ENCODE measurements around the gene RPH3AL.

RPH3AL gene

DNA sequence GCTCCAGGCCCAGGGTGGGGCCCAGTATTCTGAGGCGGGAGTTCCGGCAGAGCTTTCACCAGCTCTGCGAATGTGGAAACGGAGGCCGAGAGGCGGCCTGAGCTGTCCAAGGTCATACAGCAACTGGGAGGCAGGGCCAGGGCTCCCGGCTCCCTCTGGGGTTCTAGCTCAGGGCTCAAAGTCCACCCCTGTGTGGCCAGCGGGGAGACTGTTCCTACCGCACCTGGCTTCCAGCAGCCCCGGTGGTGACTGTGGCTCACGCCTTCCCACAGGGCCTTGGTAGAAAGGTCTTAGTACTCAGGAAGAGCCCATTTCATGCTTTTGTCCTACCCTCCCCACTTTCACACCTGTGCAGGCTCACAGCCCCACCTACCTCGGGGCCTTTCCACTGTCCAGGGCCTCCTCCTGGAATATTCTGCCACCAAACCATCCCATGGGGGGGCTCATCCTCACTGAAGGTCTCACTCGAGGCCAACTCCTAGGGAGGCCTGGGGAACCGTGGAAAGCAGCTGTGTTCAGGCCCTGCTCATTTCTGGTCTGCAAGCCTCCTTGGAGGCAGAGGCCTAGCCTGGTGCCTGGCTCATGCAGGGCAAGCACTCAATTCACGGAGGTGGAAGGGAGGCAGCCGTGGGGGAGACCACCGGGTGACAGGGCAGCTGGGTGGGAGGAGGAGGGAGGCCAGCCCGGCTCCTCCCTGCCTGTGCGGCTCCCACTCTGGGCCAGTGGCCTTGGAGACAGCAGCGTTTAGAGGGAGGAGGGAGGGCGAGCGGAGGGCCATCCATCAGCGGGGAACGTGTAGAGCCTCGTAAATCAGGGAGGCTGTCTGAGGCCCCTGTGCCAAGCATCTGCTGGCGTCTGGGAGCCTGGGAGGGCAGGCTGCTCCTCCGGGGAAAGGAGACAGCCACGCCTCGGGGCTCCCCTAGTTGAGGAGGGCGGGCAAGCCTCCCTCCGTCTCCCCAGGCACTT is 158.5 kb downstream of the RPH3AL start:
- no peak for DNase-seq

DNA sequence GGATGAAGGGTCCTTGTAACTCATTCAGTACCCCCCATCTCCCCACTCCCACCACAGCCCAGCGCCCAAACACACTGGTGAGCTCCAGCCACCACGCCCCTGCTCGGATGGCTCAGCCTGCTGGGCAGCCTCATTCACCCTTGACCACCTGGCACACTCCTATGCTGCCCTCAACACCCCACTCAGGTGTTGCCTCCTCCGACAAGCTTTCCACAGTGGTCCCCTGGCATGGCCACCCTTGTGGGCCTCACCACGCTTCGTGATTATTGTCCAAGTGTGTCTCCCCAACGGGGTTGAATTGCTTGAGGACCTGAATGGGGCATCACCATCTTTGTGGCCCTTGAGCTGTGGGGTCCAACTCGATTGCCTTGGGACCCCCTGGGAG is 159.2 kb downstream of the RPH3AL start:
- no peak for DNase-seq

DNA sequence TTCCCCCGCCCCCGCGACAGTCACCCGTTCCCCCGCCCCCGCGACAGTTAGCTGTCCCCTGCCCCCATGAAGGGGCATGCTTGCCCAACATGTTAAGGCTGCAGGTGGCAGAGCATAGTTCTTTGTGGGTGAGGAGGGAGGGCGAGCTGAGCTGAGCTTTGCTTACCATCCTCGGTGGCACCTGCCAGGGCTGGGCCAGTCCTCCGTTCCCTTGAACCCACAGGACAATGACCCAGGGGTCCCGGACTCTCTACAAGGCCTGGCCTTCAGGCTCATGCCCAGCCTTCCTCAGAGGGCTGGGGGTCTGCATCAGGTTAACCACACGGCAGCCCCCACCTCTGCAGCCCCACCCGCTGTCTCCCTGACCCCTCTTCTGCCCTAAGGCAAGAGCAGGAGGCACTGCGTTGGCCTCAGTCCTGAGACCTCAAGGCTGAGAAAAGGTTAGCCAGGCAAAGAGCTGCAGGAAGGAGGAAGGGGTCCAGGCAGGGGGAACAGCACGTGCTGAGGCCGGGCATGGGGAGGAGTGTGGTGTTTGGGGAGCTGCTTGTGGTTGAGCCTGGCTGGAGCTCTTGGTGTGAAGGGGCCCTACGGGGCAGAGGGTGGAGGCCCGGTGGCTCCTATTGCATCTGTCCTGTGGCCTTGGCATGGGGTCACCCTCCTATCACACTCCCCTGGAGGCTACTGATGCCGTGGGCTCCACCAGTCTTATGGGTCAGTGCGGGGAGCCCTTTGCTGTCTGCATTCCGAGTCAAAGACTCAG is 159.8 kb downstream of the RPH3AL start:
- DNase-seq: no peak

DNA sequence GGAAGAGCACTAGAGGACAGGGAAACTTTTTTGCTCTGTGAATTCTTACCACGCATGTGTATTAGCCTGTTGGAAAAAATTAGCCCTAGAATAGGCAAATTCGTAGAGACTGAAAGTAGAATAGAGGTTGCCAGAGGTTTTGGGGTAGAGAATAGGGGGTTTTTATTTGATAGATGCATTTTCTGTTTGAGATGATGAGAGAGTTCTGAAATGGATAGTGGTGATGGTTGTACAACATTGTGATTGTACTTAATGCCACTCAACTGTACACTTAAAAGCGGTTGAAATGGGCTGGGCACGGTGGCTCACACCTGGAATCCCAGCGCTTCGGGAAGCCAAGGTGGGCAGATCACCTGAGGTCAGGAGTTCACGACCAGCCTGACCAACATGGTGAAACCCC is 163.2 kb downstream of the RPH3AL start:
- no peak for DNase-seq

DNA sequence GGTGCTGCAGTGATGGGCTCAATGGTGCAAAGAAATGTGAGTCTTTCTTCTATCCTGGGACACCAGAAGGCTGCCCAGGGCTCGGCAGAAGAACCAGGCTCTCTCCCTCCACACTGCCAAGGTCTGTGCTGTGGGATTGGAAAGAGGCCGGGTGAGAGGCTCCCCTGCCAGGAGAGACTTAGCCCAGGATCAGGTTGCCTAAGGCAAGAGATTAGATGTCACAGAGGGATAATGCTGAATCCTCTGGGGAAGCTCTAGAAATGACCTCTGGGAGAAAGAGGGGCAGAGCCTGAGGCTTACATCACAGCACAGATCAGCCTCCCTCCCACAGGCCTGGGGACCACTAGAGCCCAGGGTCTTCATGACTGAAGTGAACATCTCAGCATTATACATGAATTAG is 165.5 kb downstream of the RPH3AL start:
- no peak for DNase-seq

DNA sequence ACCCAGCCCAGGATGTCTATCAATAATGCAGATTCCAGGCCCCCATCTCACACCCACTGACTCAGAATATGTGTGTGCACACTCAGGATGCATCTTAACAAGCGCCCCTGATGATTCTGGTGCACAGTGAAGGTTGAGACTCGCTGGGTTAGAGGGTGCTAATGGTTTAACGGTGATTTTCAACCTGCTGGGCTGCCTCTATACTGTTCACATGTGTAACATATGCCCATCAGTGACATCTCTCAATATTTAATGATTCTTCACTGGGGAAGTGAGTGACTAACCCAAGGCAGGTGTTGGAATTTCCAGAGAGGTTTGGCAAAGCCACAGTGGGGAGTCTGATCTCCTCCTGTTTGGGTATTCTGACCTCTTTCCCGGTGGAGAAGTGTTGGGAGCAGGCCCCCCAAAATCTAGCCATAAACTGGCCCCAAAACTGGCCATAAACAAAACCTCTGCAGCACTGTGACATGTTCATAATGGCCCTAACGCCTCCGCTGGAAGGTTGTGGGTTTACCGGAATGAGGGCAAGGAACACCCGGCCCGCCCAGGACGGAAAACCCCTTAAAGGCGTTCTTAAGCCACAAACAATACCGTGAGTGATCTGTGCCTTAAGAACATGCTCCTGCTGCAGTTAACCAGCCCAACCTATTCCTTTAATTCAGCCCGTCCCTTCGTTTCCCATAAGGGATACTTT is 167.0 kb downstream of the RPH3AL start:
- DNase-seq: no peak

DNA sequence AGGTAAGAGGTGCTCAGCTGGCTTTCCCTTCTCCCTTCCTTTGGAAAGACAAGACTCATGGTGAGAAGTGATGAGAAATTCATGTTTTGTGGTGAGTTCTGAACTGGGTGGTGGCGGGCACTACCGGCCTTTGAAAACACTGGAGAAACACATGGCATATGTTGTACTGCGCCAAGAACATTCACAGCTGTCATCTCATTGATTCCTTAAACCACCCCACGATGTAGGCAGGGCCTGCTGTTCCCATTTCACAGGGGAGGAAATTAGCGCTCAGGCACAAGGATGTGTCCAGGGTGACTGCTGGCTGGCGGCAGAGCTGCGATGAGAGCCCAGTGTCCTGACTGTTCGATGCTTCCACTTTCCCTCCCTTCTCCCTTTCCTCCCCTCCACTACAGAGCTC is 169.6 kb downstream of the RPH3AL start:
- no peak for DNase-seq

DNA sequence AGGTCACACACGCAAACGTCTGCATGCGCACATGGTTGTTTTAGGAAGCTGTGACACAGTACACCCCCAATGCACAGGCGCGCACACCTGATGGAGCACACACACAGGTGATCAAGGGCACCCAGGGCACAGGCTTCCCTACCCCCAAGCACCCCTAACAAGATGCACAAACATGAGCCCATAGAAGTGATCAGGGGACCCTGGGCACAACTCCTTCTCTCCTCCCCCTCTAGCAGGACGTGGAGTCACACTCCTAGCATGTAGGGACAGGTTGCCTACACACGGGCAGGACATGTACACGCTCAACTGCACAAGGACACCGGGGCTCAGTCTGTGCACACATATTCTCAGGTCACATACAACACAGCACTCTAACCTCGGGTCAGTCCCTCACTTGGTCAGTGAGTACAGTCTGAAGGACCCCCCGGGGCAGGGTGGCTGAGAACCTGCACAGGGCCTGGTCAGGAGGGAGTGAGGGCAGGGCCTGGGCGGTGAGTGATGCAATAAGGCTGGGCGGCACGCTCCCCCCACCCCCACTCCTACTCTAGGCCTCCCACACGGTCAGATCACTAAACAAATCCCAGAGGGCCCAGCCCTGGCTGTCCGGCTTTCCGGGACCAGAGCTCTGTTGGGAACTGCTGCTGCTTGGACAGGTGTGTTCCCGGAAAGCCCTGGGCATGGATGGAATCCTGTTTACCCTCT is 170.4 kb downstream of the RPH3AL start:
- DNase-seq: no peak

DNA sequence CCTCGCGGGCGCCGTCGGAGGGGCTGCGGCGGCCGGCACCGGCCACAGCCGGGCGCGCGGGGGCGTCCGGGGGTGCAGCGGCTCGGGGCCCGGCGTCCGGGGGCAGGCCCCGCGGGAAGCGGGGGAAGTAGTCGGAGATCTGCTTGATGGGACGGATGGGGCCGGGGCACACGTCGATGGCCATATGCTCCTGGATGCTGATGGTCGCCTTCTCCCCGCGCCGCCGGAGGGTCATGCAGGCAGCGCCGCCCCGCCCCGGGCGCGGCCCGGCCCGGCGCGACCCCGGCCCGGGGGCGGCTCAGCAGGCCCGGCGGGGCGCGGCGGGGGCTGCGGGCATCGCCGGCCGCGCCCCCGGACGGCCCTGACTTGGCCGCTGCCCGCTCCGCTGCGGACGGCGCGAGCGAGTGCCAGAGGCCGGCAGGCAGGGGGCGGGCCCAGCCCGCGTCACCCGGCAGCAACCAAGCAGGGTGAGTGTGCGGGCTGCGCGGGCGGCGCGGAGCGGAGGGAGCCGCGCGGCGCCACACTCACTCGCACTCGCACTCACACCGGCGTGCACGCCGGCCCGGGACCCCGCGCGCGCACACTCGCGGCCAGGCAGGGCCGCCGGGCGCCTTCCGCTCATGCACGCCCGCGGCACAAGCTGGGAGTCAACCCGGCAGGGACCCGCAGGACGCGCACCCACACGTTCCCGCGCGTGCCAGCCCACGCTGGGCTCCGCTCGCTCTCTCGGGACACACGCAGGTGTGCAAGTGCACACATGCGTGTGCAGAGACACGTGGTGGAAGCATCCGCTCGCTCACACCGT is 171.2 kb downstream of the RPH3AL start, which contains the start of gene DOC2B:
TSS of gene DOC2B (minus strand) at position 406 of the 805 bp plus-strand sequence. CDS start at position 235, 171 bp downstream.
- DNase-seq: no peak

DNA sequence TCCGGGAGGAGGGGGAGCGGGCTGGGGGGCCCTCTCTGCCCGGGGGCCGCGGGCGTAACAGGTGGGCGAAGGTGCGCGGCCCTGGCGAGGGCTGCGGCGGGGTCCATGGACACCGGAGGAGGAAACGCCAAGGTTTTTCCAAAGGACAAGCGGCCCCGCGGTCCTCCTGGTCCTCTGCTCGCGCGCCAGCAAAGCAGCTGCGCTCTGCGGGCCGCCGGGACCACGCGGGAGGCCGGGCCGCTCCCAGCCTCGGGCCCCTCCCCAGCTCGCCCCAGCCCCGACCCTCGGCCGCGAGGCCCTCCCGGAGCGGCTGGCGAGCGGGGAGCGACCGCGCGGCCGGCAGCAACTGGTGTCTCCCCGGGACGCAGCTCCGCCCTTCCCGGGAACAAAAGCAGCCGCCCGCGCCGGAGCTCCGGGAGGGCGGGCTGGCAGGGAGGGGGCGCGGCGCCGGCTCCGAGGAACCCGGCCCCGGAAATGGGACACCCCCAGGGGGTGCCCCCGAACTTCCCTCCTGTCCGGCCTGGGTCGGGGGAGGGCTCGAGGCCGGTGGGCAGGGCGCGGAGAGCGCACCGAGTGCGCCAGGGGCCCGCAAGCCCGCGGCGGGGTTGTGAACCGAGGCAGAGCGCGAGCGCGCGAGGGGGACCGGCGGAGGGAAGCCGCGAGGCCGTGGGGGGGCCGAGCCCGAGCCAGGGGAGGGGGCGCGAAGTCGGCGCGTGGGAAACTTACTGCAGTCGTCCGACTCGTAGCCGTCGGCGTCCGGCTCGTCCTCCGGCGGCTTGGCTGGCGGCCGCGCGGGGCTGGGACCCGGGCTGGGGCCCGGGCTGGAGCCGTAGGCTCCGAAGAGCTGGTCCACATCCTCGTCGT is 172.0 kb downstream of the RPH3AL start:
- no peak for DNase-seq

DNA sequence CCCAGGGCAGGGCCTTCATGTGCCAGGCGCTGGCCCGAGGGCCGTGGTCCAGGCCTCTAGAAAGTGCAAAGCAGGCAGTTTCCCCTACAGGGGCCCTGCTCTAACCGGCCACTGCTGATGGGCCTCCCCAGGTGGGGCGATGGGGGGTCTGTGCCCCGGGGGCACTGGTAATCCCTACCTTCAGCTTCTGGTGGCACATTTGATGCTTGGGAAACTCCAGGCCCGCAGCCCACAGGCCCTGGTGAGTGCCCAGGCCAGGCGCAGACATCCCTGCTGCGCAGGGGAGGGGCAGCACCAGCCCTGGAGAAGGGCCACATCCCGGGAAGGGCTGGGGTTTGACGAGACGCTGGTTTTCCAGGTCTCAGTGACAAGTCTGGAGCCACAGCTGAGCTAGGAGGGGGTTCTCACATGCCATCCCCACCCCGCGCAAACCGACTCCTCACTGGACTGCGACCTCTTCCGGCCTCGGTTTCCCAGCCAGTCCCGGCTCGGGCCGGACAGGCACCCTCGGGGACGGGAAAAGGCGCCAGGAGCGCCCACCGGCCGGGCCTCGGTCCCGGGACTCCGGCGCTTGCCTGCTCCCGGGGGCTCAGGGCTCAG is 172.7 kb downstream of the RPH3AL start:
- no peak for DNase-seq

DNA sequence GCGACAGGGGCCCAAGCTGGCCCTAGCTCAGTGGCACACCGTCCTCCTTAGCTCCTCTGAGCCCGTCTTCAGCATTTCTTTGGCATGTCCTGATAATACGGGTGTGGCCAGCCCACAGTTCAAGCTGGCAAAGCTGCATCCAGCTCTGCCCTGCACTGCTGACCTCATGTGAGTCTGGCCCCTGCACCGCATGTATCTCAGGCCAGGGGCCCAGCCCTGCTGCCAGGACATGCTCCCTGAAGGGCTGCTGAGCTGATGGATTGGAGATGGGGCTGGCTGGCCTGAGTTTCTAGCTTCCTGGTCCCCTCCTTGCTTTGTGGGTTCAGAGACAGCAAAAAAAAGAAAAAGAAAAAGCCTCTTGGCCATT is 173.6 kb downstream of the RPH3AL start:
- DNase-seq: no peak

DNA sequence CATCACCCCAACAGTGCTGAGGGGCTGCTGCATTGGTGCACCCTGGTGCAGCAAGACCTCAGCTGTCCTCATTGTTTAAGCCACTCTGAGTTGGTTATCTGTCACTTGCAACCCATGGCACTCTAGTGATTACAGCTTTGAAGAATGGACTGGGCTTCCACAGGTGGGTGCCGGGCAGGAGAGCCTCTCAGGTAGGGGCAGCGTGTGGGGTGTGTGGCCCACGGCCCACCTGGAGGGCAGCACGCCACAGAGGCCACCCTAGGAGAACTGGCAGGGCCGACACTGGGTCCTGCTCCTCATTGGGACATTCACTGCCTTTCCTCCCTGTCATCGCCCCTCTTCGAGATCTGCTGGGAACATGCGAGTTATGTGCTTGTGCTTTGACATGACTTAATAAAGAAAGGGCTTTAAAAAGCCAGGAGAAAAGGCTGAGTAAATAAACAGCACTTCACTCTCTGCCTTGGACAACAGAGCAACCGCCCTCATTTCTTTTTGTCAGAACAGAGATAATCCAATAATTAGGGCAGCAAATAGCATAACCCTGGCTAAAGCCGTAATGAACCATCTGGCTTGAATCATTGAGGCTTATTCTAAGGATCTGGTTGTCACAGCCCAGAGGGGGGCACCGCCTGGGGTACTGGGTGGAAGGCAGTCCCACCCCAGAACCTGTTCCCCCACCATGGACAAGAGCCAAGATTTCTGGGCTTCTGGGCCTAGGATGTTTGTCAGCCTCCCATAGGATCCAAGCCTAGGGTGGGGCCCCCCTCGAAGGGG is 174.1 kb downstream of the RPH3AL start:
- no peak for DNase-seq

DNA sequence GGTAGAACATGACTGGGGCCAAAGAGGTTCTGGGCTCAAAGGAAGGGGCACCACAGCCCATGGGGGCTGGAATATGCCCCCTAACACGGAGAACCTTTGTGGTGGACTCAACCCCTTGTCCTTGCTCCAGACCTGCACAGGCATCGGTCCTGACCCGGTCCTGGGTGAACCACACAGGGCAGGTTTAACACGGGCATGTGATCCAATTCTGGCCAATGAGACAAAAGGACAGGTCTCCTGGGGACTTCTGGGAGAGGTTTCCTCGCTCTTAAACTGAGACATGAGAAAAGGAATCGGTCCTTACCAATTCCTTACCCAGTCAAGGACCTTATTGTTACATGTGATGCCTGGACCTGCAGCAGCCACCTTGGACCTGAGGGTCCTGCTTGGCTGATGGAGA is 174.8 kb downstream of the RPH3AL start:
- DNase-seq: no peak

DNA sequence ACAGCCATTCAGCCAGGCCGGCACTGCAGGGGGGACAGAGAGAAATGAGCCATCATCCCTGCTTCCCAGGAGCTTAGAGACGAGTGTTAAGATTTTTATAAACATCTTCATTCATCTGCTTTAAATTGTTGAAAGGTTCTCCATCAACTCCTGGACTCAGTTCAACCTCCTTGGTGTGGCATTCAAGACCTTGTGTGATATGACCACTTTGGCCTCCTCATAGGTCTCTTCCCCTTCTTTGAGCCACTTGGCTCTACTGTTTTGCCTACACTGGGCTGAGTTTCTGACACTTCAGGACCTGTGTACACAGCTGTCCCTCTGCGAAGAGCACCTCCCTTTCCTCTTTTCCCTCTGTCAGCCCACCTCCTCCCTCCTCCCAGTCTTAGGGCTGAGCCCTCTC is 175.5 kb downstream of the RPH3AL start:
- no peak for DNase-seq

DNA sequence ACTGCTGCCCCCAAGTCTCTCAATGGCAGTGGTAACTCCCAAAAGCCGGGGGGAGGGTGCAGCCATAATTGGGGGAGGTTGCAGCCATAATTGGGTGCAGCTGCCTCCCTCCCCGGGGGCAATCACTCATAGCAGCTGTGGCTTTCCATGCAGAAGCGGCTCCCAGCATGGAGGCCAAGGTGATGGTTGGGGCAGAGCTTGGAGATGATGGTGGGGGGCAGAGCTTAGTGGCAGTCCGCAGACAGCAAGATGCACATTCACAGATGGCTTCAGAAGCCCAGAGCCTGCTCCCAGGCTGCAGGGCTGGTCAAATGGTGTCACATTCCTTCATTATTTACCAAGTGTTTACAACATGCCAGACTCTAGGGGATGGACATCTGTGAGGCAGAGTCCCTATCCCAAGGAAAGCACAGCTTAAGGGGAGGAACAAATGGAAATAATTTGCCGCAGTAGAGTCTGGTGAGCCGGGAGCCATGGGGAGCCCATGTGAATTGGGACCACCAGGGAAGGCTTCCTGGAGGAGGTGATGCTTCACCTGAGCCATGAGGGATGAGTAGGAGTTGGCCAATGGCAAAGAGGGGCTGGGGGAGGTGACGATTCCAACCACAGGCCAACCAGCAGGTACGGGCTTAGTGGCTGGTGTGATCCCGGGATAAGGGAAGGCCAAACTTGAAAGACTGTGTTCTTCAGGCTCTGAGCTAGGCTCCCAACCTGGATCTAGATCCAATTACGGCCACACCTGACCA is 179.3 kb downstream of the RPH3AL start:
- no peak for DNase-seq

DNA sequence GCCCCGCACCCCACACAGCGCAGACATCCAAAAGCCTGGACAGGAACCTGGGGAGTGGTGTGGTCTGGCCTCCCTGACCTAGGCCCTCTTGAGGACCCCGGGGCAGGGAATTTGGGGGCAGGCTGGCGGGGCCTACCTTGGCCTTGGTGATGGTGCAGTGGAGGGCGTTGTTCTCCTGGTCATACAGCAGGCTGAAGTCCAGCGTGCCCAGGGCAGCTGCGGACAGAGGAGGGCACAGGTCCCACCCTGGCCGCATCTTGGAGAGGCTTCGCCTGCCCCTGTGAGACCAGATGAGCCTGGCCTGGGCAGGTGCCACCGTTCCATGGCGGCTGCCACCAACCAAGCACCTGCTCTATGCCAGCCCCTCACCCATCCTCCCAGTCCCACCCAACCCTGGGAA is 180.2 kb downstream of the RPH3AL start:
- DNase-seq: no peak

DNA sequence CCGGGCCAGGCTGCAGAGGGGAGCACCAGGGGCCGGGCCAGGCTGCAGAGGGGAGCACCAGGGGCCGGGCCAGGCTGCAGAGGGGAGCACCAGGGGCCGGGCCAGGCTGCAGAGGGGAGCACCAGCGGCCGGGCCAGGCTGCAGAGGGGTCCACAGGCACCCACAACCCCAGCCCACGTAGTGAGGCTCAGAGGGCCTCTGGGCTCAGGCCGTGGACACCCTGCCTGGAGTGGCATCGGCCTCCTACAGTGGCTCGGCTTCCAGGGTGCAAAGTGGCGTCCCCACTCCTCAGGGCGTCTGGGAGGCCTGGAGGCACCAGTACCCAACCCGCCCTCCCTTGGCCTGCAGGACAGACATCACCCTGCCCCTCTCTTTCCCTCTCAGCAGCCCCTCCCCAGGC is 180.7 kb downstream of the RPH3AL start:
- DNase-seq: no peak

DNA sequence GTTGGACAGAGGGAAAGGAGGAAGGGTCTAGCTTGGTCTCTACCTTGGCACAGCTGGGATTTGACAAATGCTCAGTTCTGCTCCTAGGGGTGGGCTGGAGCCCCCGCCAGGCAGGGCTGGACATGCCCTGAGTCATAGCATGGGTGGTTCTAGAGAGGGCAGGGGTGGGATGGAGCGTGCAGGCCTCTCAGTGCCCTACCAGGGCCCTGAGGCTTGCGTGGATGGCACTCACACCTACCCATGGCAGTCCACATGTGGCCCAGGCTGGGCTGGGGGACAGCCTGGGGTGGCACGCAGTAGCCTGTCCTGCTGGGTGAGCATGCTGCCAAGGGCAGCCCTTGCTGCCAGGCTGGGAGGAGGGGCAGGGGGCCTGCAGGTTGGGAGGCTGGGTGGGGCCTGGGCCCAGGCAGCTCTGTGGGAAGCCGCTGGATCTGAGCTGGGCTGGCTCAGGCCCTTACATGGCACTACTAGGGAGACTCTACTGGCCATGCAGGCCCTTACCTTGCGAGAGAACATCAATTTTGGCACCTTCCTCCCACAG is 182.4 kb downstream of the RPH3AL start:
- DNase-seq: no peak

Measured in NK-92 treated with Interleukin-12 subunit alpha and Interleukin-12 subunit beta, amount 100 ng/mL, for 24 hours (cell line).